ENCODE data around the gene KSR1.

KSR1 gene

DNA sequence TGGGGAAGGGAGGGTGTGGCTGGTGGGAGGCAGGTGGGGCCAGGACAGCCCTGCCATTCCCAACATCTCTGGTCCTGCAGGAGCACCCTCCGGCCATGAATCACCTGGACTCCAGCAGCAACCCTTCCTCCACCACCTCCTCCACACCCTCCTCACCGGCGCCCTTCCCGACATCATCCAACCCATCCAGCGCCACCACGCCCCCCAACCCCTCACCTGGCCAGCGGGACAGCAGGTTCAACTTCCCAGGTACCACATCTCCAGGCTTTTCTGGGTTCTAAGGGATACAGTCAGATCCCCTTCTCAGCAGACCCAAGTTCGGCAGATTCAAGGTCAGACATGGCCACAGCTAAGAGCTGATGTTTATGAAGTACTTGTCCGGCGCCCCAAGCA lies 140.9 kb downstream of the KSR1 start:
- no peaks in the 10 kb centered on the region for H3K9me3 ChIP-seq (ENCODE audit: control insufficient read depth, insufficient read depth, low read depth, low read length)
- no peaks in the 10 kb centered on the region; the same call in 1 of the 2 replicates for H3K4me1 ChIP-seq (ENCODE audit: control insufficient read depth, insufficient read depth, low read length)
- H3K9ac ChIP-seq (ENCODE audit: low read length) = no peak overlapping the region
- no peaks in the 10 kb centered on the region for H3K27me3 ChIP-seq (ENCODE audit: control insufficient read depth, insufficient read depth, low read length)
- H3K36me3 ChIP-seq (ENCODE audit: control insufficient read depth, insufficient read depth, low read length) = peaks cover 63% of the 10 kb centered on the region
- no peak overlapping the region for H3K27ac ChIP-seq (ENCODE audit: low read depth, low read length)
- no peak overlapping the region for H3K4me3 ChIP-seq (ENCODE audit: low read depth, low read length)

DNA sequence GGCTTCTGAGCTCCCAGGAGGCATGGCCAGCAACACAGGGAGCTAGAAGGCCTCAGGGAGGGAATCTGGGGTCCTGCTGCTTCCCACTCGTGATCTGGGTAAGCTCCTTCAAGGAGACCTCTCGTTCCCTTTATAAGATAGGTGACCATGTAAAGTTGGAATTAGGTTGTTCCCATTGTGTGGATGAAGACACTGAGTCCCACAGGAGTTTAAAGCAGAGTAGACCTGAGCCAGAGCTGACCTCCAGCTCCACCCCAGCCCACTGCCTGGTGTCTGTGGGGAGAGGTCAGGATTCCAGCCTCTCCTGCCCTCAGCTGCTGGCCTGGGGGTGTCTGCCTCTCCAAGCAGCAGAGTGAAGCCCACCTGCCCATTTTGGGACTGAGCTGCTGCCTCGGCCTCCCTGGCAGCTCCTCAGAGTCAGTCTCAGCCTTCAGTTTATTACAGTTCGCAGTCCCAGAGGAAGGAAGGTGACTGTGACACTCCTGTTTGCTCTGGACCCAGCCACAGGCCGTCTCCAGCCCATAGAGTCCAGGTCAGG lies 141.6 kb downstream of the KSR1 start:
- Histone ChIP-seq H3K4me3 (ENCODE audit: low read depth, low read length) (no peak overlapping the region), H3K9me3 (ENCODE audit: control insufficient read depth, insufficient read depth, low read depth, low read length) (no peaks in the 10 kb centered on the region), H3K9ac (ENCODE audit: low read length) (no peak overlapping the region), H3K27ac (ENCODE audit: low read depth, low read length) (no peak overlapping the region), H3K4me1 (ENCODE audit: control insufficient read depth, insufficient read depth, low read length) (peaks cover 5% of the 10 kb centered on the region; the same call in 1 of the 2 replicates), H3K36me3 (ENCODE audit: control insufficient read depth, insufficient read depth, low read length) (peaks cover 56% of the 10 kb centered on the region), H3K27me3 (ENCODE audit: control insufficient read depth, insufficient read depth, low read length) (no peaks in the 10 kb centered on the region)

DNA sequence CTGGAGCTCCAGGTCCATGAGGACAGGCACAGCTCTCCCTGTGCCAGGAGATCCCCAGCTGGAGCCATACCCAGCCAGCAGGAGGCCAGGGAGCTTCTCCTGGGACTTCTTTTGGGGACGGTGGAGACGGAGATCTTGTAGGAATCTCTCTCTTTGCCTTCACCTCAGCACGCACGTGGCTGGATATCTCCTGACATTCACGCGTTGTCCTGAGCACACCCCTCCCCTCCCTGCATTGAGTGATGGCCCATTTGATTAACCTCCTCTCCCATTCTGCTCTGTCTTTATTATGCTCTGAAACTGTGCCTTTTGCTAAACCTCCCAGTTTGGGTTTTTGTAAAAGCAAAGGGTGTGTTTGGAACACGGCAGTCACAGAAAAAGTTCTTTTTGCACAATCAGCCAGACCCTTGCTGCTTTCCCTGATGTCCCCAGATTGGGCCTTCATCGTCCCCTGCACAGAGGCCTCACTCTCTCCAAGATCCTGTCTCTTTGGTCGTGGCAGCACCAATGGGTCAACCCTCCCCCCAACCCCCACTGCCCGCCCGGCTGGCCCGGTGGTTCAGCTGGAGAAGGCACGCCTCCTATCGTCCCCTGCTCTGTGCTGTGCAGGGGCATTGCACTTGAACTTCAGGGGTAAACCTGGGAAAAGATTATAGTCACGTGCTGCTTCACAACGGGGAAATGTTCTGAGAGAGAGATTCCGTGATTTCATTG lies 142.2 kb downstream of the KSR1 start:
- no peak overlapping the region for H3K27ac ChIP-seq (ENCODE audit: low read depth, low read length)
- H3K9ac ChIP-seq (ENCODE audit: low read length) = no peak overlapping the region
- no peak overlapping the region for H3K4me3 ChIP-seq (ENCODE audit: low read depth, low read length)
- peaks cover 54% of the 10 kb centered on the region for H3K36me3 ChIP-seq (ENCODE audit: control insufficient read depth, insufficient read depth, low read length)
- H3K4me1 ChIP-seq (ENCODE audit: control insufficient read depth, insufficient read depth, low read length) = peaks cover 7% of the 10 kb centered on the region; the same call in 1 of the 2 replicates
- no peaks in the 10 kb centered on the region for H3K27me3 ChIP-seq (ENCODE audit: control insufficient read depth, insufficient read depth, low read length)
- H3K9me3 ChIP-seq (ENCODE audit: control insufficient read depth, insufficient read depth, low read depth, low read length) = no peaks in the 10 kb centered on the region

DNA sequence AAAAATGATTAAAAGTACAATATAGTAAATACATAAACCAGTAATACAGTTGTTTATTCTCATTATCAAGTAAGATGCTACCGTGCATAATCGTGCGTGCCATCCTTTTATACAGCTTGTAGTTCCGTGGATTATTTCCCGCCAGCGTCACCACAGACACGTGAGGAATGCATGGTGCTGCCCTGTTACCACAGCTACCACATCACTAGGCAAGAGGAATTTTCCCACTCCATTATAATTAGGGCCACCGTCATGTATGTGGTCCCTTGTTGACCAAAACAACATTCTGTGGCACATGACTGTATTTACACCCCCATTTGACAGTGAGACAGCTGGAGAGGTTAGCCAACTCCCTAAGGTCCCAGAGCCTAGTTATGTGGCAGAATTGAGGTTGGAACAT lies 144.2 kb downstream of the KSR1 start:
- Histone ChIP-seq H3K27ac (ENCODE audit: low read depth, low read length) (no peak overlapping the region), H3K4me1 (ENCODE audit: control insufficient read depth, insufficient read depth, low read length) (peaks cover 7% of the 10 kb centered on the region; the same call in 1 of the 2 replicates), H3K4me3 (ENCODE audit: low read depth, low read length) (no peak overlapping the region), H3K9ac (ENCODE audit: low read length) (no peak overlapping the region), H3K9me3 (ENCODE audit: control insufficient read depth, insufficient read depth, low read depth, low read length) (no peaks in the 10 kb centered on the region), H3K36me3 (ENCODE audit: control insufficient read depth, insufficient read depth, low read length) (peaks cover 55% of the 10 kb centered on the region), H3K27me3 (ENCODE audit: control insufficient read depth, insufficient read depth, low read length) (no peaks in the 10 kb centered on the region)

DNA sequence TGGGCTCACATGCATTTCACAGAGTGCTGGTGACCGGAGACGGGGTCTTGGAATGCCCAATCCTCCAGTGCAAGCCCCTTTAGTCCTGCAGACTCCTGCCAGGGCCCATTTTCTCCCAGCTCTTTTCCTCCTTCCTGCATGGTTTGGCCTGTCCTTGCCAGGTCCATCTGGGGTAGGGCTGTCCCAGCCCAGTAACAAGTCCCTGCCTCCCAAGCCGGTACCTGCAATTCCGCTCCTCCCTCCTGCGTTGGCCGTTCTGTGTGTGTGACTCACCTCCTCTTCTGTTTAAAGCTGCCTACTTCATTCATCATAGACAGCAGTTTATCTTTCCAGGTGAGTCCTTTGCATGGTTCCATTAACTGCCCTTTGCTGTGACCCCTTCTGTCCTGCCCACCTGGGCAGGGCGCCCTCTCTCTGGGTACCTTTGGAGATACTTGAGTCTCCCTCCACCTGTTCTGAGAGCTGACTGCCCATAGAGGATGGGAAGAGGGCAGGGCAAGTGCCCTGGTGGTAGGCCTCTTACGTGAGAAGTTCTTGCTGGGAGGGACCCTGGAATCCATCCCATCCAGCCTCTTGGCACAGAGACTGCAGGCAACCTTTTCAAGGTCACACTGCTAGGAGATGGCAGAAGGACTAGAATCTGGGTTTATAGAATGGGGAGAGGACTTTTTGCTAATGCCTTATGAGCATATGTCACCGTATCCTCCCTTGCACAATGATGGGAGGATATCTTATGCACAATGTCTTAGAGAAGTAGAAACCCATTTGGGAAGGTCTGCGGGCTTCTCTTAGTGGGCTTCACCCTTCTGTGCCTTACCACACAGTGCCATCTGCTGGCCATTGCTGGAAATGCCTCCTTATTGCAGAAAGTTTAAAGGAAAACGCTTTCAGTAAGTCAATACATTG lies 145.1 kb downstream of the KSR1 start:
- Histone ChIP-seq H3K36me3 (ENCODE audit: control insufficient read depth, insufficient read depth, low read length) (peaks cover 54% of the 10 kb centered on the region), H3K9me3 (ENCODE audit: control insufficient read depth, insufficient read depth, low read depth, low read length) (no peaks in the 10 kb centered on the region), H3K27me3 (ENCODE audit: control insufficient read depth, insufficient read depth, low read length) (no peaks in the 10 kb centered on the region), H3K4me3 (ENCODE audit: low read depth, low read length) (no peak overlapping the region), H3K27ac (ENCODE audit: low read depth, low read length) (no peak overlapping the region), H3K9ac (ENCODE audit: low read length) (no peak overlapping the region), H3K4me1 (ENCODE audit: control insufficient read depth, insufficient read depth, low read length) (peaks cover 7% of the 10 kb centered on the region; the same call in 1 of the 2 replicates)

DNA sequence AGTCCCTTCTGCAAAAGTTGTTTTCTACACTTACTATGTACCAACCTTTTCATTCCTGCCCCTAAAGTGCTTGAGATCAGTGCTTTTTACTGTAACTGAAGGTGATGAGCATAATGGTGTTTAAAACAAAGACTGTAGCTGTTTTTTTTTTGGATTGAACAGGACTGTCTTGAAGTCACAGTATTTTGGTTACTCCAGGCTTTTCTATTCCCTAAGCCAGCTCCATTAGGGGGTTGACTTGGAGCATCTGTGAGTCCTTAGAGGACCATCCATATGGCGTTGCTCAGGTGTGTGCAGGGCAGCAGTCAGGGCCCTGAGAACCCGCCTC lies 145.7 kb downstream of the KSR1 start:
- Histone ChIP-seq H3K9me3 (ENCODE audit: control insufficient read depth, insufficient read depth, low read depth, low read length) (no peaks in the 10 kb centered on the region), H3K27ac (ENCODE audit: low read depth, low read length) (no peak overlapping the region), H3K36me3 (ENCODE audit: control insufficient read depth, insufficient read depth, low read length) (peaks cover 57% of the 10 kb centered on the region), H3K27me3 (ENCODE audit: control insufficient read depth, insufficient read depth, low read length) (no peaks in the 10 kb centered on the region), H3K4me3 (ENCODE audit: low read depth, low read length) (no peak overlapping the region), H3K4me1 (ENCODE audit: control insufficient read depth, insufficient read depth, low read length) (peaks cover 7% of the 10 kb centered on the region; the same call in 1 of the 2 replicates), H3K9ac (ENCODE audit: low read length) (no peak overlapping the region)

DNA sequence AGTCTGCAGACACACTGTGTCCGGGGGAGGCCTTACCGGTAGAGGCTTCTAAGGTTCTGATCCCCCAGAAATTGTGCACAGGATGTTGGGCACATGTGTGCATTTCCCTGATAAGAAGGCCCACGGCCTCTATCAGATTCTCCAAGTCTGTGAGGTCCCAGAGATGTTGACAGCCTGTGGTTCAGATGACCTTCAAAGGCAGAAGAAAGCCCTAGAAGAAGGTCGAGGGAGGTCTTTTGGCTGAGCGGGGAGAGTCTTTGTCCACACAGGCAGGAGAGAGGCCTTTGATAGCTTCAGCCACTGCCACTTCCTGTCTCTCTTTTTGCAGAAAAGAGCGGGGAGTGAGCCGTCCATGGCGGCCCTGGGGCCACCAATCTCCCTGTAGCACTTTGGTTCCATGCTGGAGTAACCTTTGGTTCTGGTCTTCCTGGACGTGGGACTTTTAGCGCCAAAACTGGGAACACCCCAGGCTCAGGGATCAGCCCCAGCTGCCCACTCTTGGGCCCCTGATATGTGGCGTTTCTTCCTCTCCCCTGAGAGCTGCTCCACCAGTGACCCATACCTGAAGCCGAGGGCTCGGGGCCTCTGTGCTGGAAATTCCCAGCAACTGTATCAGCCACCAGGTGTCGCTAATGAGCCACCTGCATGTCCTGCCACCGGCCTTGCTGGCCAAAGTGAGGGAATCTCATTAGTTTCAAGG lies 146.6 kb downstream of the KSR1 start:
- no peak overlapping the region for H3K4me3 ChIP-seq (ENCODE audit: low read depth, low read length)
- H3K27ac ChIP-seq (ENCODE audit: low read depth, low read length) = no peak overlapping the region; the same call in 1 of the 2 replicates
- peaks cover 57% of the 10 kb centered on the region for H3K36me3 ChIP-seq (ENCODE audit: control insufficient read depth, insufficient read depth, low read length)

DNA sequence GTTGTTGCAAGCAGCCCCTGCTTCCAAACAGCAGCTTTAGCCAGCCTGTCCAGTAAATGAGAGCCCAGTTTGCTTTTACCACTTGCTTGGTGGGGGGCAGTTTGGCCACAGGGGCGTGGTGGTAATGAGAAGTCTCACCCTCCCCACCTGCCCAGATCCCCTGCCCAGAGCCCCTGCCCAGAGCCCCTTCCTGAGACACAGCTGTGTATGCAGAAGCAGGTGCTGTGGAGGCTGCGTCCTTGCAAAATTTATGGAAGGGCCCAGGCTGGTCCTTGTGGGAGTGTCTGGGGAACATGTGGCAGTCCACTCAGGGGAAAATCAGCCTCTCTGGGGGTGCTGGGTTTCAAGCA lies 147.1 kb downstream of the KSR1 start:
- no peaks in the 10 kb centered on the region for H3K9me3 ChIP-seq (ENCODE audit: control insufficient read depth, insufficient read depth, low read depth, low read length)
- H3K27ac ChIP-seq (ENCODE audit: low read depth, low read length) = no peak overlapping the region
- H3K36me3 ChIP-seq (ENCODE audit: control insufficient read depth, insufficient read depth, low read length) = peaks cover 58% of the 10 kb centered on the region
- H3K27me3 ChIP-seq (ENCODE audit: control insufficient read depth, insufficient read depth, low read length) = no peaks in the 10 kb centered on the region
- H3K9ac ChIP-seq (ENCODE audit: low read length) = no peak overlapping the region
- no peak overlapping the region for H3K4me3 ChIP-seq (ENCODE audit: low read depth, low read length)
- H3K4me1 ChIP-seq (ENCODE audit: control insufficient read depth, insufficient read depth, low read length) = peaks cover 7% of the 10 kb centered on the region; the same call in 1 of the 2 replicates

More for the DNA sequence above, 146.6 kb downstream of the KSR1 start:
- Histone ChIP-seq H3K27me3 (ENCODE audit: control insufficient read depth, insufficient read depth, low read length) (no peaks in the 10 kb centered on the region), H3K4me1 (ENCODE audit: control insufficient read depth, insufficient read depth, low read length) (peaks cover 7% of the 10 kb centered on the region; the same call in 1 of the 2 replicates), H3K9me3 (ENCODE audit: control insufficient read depth, insufficient read depth, low read depth, low read length) (no peaks in the 10 kb centered on the region), H3K9ac (ENCODE audit: low read length) (no peak overlapping the region)

DNA sequence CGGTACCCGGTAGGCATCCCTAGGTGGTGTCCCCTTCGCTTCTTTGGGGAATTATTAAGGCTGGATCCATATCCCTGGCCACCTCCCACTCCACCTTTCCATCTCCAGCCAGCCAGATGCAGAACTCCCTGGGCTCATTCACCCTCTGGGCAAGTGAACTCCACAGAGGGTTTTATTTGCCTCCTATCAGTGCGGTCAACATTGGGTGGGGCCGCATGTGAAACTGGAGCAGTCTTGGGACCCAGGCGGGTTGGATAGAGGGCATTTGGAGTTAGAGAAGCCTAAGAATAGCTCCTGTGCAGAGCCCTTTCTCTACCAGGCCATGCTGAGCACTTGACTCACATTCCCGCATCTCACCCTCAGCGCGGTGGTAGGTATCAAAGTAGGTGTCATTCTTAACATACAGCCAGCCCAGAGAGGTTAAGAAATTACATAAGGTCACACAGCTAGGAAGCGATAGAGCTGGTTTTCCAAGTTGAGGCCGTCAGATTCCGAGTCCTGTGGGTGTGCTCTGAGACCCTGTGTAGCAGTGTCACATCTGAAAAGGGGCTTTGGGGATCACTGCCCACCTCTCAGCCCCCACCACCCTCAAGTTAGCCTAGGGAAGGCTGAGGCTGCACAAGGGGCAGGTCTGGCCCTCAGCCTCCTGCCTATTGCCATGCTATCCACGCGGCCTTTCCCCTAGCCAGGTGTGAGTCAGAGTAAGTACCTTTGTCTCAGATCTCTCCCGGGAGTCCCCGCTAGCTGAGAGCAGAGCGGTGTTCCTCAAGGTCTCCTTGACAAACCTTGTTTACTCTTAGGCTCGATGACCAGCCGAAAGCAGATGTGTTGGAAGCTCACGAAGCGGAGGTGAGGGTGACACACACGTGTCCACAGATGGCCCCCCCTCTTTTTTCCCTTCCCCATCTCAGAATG lies 147.9 kb downstream of the KSR1 start:
- Histone ChIP-seq H3K27me3 (ENCODE audit: control insufficient read depth, insufficient read depth, low read length) (no peaks in the 10 kb centered on the region), H3K36me3 (ENCODE audit: control insufficient read depth, insufficient read depth, low read length) (peaks cover 59% of the 10 kb centered on the region), H3K27ac (ENCODE audit: low read depth, low read length) (no peak overlapping the region), H3K9ac (ENCODE audit: low read length) (no peak overlapping the region), H3K4me3 (ENCODE audit: low read depth, low read length) (no peak overlapping the region), H3K9me3 (ENCODE audit: control insufficient read depth, insufficient read depth, low read depth, low read length) (no peaks in the 10 kb centered on the region), H3K4me1 (ENCODE audit: control insufficient read depth, insufficient read depth, low read length) (peaks cover 7% of the 10 kb centered on the region; the same call in 1 of the 2 replicates)

DNA sequence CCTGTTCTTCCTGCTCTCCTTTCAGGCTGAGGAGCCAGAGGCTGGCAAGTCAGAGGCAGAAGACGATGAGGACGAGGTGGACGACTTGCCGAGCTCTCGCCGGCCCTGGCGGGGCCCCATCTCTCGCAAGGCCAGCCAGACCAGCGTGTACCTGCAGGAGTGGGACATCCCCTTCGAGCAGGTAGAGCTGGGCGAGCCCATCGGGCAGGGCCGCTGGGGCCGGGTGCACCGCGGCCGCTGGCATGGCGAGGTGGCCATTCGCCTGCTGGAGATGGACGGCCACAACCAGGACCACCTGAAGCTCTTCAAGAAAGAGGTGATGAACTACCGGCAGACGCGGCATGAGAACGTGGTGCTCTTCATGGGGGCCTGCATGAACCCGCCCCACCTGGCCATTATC lies 149.2 kb downstream of the KSR1 start:
- Histone ChIP-seq H3K27me3 (ENCODE audit: control insufficient read depth, insufficient read depth, low read length) (no peaks in the 10 kb centered on the region), H3K9ac (ENCODE audit: low read length) (no peak overlapping the region), H3K4me1 (ENCODE audit: control insufficient read depth, insufficient read depth, low read length) (peaks cover 7% of the 10 kb centered on the region; the same call in 1 of the 2 replicates), H3K4me3 (ENCODE audit: low read depth, low read length) (no peak overlapping the region), H3K36me3 (ENCODE audit: control insufficient read depth, insufficient read depth, low read length) (peaks cover 69% of the 10 kb centered on the region), H3K9me3 (ENCODE audit: control insufficient read depth, insufficient read depth, low read depth, low read length) (no peaks in the 10 kb centered on the region), H3K27ac (ENCODE audit: low read depth, low read length) (no peak overlapping the region)

Data from HUES6 (cell line).